AG09309 (cell line): ENCODE measurements around the gene CAPZB.
"Not testable (repeated sequence)": the region's sequence is repeated elsewhere in the genome, so short reads cannot be mapped to it uniquely, and the experiment has no call there.

Experiments used
- DNase-seq: peaks from one replicate; pipeline ENCODE4 v3.0.0-alpha.2; 2010; ENCODE audit warnings: low read depth
- H3K4me3 ChIP-seq: 2 replicates; pipeline ENCODE4 v1.5.1; 2011; ENCODE audit warnings: mild to moderate bottlenecking, low read depth, low read length, moderate library complexity; ENCODE audit not compliant: control insufficient read depth
- CTCF ChIP-seq: IDR thresholded peaks from 2 replicates; pipeline ENCODE4 v1.5.1; 2011; ENCODE audit warnings: mild to moderate bottlenecking, low read depth, low read length, inconsistent platforms; ENCODE audit not compliant: insufficient read depth, control insufficient read depth; ENCODE audit errors: missing control alignments

The CAPZB gene

GRCh38 chr1:19512545-19512944 lies 27.2 kb upstream of the CAPZB start:
- no peak for DNase-seq
- no peak overlapping the region for H3K4me3 ChIP-seq
- TF ChIP-seq CTCF, result no peak

GRCh38 chr1:19511116-19511515 lies 25.8 kb upstream of the CAPZB start:
- no peak for TF ChIP-seq CTCF
- H3K4me3 ChIP-seq, result no peak overlapping the region
- no peak for DNase-seq

- not testable (repeated sequence) for H3K4me3 ChIP-seq, DNase-seq
Observed at GRCh38 chr1:19509647-19510046, 24.3 kb upstream of the CAPZB start.

- DNase-seq, result no peak
- no peak for TF ChIP-seq CTCF
- H3K4me3 ChIP-seq, result no peak overlapping the region
Observed at GRCh38 chr1:19507516-19507915, 22.2 kb upstream of the CAPZB start.

GRCh38 chr1:19505693-19506457 lies 20.5 kb upstream of the CAPZB start:
- DNase-seq, result no peak
- TF ChIP-seq CTCF, result no peak
- no peak overlapping the region for H3K4me3 ChIP-seq

- H3K4me3 ChIP-seq, result no peak overlapping the region
- DNase-seq, result no peak
- no peak for TF ChIP-seq CTCF
Observed at GRCh38 chr1:19504796-19505692, 19.7 kb upstream of the CAPZB start.

GRCh38 chr1:19502284-19502683 lies 16.9 kb upstream of the CAPZB start:
- not testable (repeated sequence) for H3K4me3 ChIP-seq, DNase-seq

GRCh38 chr1:19499887-19500286 lies 14.5 kb upstream of the CAPZB start:
- H3K4me3 ChIP-seq, DNase-seq: not testable (repeated sequence)

GRCh38 chr1:19497443-19497842 lies 12.1 kb upstream of the CAPZB start:
- not testable (repeated sequence) for DNase-seq, H3K4me3 ChIP-seq
